ENCODE data around the gene LYRM2. TPM values are rescaled to one million over a fixed set of nuclear protein-coding genes. Genes with fewer than 3 reads are reported as not detected.

Gene LYRM2
- total and polyA plus RNA-seq, 2 experiments from 2014 or later: 14.1 to 59.5 TPM

GRCh38 chr6:89660981-89661380 lies 22.4 kb upstream of the LYRM2 start:
- no peak for DNase-seq (ENCODE audit: low read depth in 1 of 2, low spot score in 1 of 2)
- Histone ChIP-seq H3K4me1 (ENCODE audit: low read depth) (no peaks in the 10 kb centered on the region), H3K9me3 (ENCODE audit: low read depth) (no peaks in the 10 kb centered on the region), H3K27ac (no peak overlapping the region), H3K4me3 (no peak overlapping the region), H3K27me3 (no peaks in the 10 kb centered on the region), H3K36me3 (peaks cover 59% of the 10 kb centered on the region)
- TF ChIP-seq CTCF (IDR thresholded peaks at IDR 0.05; ENCODE audit: low read depth, low read length): no peak

DNA sequence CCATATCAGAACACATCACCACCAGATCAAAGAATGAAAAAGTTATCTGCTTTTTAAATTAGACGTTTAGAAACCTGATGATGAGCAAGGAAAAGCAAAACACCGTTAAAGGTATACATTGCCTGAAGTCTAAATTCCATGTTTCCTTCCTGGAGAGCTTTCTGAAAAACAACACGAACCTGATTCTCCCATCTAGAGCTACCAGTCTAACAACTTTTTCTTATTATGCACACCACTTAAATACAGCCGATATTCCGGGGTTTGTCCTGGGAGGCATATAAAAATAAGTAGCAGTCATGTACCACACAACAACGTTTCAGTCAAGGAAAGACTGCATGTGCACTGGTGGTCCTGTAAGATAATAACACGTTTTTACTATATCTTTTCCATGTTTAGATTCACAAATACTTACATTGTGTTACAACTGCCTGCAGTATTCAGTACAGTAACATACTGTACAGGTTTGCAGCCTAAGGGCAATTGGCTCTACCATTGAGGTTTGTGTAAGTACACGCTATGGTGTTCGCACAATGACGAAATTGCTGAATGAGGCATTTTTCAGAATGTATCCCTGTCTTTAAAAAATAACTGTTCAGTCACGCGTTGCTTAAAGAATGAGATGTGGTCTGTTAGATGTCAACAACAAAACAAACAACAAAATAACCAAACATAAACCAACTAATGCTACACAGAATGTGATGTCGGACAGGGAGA lies 19.1 kb upstream of the LYRM2 start:
- no peak for TF ChIP-seq CTCF (IDR thresholded peaks at IDR 0.05; ENCODE audit: low read depth, low read length)
- no peaks in the 10 kb centered on the region for H3K9me3 ChIP-seq (ENCODE audit: low read depth)
- no peaks in the 10 kb centered on the region for H3K27me3 ChIP-seq
- no peak overlapping the region for H3K27ac ChIP-seq
- H3K4me1 ChIP-seq (ENCODE audit: low read depth): no peaks in the 10 kb centered on the region
- no peak for DNase-seq (ENCODE audit: low read depth in 1 of 2, low spot score in 1 of 2)
- H3K4me3 ChIP-seq: no peak overlapping the region
- peaks cover 68% of the 10 kb centered on the region for H3K36me3 ChIP-seq

DNA sequence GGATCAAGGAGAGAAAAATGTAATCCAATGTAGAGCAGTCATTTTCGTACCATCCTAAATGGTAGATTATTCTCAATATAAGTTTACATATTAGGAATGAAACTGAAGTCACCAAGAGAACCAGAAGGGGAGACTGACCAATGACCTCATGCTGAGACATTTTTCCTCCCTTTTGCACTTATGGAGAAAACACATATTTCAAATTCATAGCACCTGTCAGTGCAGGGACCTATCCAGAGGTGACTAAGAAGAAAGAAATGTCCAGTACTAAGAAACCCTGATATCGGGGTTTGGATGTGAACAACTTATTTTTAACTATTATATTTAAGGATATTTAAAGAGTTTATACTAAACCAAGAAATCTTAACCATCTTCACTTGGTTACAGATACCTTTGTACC lies 16.6 kb upstream of the LYRM2 start:
- peaks cover 66% of the 10 kb centered on the region for H3K36me3 ChIP-seq
- no peak for DNase-seq (ENCODE audit: low read depth in 1 of 2, low spot score in 1 of 2)
- H3K27ac ChIP-seq: no peak overlapping the region

GRCh38 chr6:89650579-89650978 lies 12.0 kb upstream of the LYRM2 start:
- TF ChIP-seq CTCF (IDR thresholded peaks at IDR 0.05; ENCODE audit: low read depth, low read length): no peak
- Histone ChIP-seq H3K27ac (no peak overlapping the region), H3K36me3 (peaks cover 72% of the 10 kb centered on the region), H3K9me3 (ENCODE audit: low read depth) (no peaks in the 10 kb centered on the region), H3K27me3 (no peaks in the 10 kb centered on the region), H3K4me1 (ENCODE audit: low read depth) (no peaks in the 10 kb centered on the region), H3K4me3 (no peak overlapping the region)
- DNase-seq (ENCODE audit: low read depth in 1 of 2, low spot score in 1 of 2): no peak

More for the DNA sequence above, 16.6 kb upstream of the LYRM2 start:
- no peak overlapping the region for H3K4me3 ChIP-seq
- H3K9me3 ChIP-seq (ENCODE audit: low read depth): no peaks in the 10 kb centered on the region
- H3K4me1 ChIP-seq (ENCODE audit: low read depth): no peaks in the 10 kb centered on the region
- TF ChIP-seq CTCF (IDR thresholded peaks at IDR 0.05; ENCODE audit: low read depth, low read length): no peak
- H3K27me3 ChIP-seq: no peaks in the 10 kb centered on the region

- DNase-seq (ENCODE audit: low read depth in 1 of 2, low spot score in 1 of 2): no peak
- Histone ChIP-seq H3K36me3 (peaks cover 75% of the 10 kb centered on the region), H3K27ac (no peak overlapping the region), H3K27me3 (no peaks in the 10 kb centered on the region), H3K4me1 (ENCODE audit: low read depth) (no peaks in the 10 kb centered on the region), H3K9me3 (ENCODE audit: low read depth) (no peaks in the 10 kb centered on the region), H3K4me3 (no peak overlapping the region)
- TF ChIP-seq CTCF (IDR thresholded peaks at IDR 0.05; ENCODE audit: low read depth, low read length): no peak
Measured at GRCh38 chr6:89649682-89650081, 11.1 kb upstream of the LYRM2 start.

Measured in cardiac muscle cell (in vitro differentiated cells and primary cell).